Measurements from ENCODE around the gene ACSS1.

The ACSS1 gene

GRCh38 chr20:24980291-24981053 lies 77.5 kb downstream of the ACSS1 start:
- no peak for DNase-seq (ENCODE audit: low read depth in 2 of 2, low spot score in 1 of 2)

DNA sequence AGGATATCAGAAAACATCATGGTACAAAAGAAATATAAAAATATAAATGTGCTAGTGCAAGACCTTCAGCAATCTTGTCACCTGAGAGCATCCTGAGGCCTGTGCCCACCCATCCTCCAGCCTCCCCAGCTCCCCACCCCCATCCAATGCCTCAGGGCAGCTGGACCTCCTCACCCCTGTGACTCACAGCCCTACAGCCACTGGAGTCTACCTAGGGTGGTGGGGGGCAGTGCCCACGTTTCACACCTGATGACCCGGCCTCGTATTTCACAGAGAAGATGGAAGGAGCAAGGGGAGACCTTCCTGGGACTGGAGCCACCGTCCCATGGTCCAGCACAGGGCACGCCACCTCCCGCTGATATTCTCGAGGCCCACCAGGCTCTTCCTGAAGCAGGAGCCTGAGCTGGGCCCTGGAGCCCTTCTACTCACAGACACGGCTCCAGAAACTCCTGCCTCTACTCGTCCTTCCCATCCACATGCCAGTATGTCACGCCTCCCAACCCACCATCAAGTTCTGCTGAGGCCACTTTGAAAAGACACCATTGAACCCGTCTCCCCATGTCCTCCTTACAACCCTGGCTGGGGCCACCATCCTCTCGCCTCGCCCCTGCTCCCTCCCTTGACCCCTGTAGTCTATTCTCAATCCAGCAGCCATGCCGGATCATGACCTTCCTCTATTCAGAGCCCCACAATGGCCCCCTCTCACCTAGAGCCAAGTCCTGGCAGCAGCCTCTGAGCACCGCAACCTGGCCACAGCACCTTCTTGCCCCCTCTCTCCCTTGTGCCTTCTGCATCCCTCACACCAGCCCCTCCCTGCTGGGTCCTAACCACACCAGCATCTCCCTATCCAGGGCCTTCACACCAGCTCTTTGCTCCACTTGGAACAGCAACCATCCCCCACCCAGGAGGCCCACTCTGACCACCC lies 78.6 kb downstream of the ACSS1 start:
- DNase-seq (ENCODE audit: low read depth in 2 of 2, low spot score in 1 of 2), result no peak

- no peak for DNase-seq (ENCODE audit: low read depth in 2 of 2, low spot score in 1 of 2)
Observed at GRCh38 chr20:24978513-24978912, 79.4 kb downstream of the ACSS1 start.

DNA sequence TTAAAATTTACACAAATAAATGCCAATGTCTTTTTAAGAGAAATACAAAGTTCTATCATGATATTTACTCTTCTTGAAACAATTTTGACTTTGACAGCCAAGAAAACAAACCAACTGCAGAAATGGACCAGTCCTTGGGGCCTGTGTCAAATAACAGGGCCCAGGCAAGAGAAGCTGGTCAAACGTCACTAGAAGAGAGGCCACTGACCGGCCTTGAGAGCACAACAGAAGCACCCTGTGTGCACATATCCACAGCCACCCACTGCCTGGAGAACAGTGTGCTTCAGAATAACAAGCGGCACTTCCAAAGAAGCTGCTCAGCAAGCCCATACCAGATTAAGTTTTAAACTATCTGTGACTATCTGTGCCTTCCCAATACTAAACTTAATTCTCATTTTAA lies 80.1 kb downstream of the ACSS1 start:
- no peak for DNase-seq (ENCODE audit: low read depth in 2 of 2, low spot score in 1 of 2)

DNA sequence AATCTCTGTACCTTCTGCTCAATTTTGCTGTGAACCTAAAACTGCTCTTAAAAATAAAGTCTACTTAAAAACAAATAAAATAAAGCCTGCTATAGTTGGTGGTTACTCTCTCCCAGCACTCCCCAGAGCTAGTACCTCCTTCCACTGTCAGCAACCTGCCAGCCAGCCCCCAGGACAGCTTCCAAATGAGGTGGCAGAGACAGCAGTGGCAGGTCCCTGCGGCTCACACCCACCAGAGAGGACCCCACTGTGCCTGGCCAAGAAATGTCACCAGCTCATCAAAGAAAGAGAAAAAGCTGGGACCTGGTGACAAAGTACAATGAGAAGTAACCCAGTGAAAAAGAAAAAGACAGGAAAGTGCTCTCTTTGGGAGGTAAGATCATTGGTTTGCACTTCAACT lies 80.6 kb downstream of the ACSS1 start:
- no peak for DNase-seq (ENCODE audit: low read depth in 2 of 2, low spot score in 1 of 2)

- no peak for DNase-seq (ENCODE audit: low read depth in 2 of 2, low spot score in 1 of 2)
Observed at GRCh38 chr20:24972341-24972740, 85.6 kb downstream of the ACSS1 start.

GRCh38 chr20:24971376-24972101 lies 86.4 kb downstream of the ACSS1 start:
- DNase-seq (ENCODE audit: low read depth in 2 of 2, low spot score in 1 of 2), result no peak

GRCh38 chr20:24970754-24971153 lies 87.2 kb downstream of the ACSS1 start:
- no peak for DNase-seq (ENCODE audit: low read depth in 2 of 2, low spot score in 1 of 2)

- DNase-seq (ENCODE audit: low read depth in 2 of 2, low spot score in 1 of 2), result no peak
Observed at GRCh38 chr20:24970030-24970553, 87.8 kb downstream of the ACSS1 start.

- DNase-seq (ENCODE audit: low read depth in 2 of 2, low spot score in 1 of 2), result no peak
Observed at GRCh38 chr20:24969186-24970029, 88.5 kb downstream of the ACSS1 start.

DNA sequence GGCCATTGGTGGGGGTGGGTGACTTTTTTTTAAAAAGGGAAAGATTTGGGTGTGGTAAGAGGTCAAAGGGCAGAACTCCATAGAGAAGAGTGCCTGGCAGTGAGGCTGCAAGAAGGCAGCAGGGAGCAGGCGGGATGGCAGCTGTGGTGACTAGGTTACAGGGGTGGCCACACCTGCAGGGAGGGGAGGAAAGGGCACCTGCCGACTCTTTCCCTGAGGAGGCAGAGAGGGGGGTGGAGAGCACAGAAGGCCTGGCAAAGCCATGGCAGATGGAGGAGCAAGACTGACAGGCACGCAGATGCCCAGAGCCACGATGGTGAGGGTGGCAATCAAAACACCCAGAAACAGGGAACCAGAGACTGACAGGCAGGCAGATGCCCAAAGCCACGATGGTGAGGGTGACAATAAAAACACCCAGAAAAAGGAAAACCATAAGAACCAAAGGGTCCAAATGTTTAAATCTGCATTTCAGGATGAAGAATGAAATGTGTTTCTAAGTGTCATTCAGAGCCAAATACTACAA lies 89.6 kb downstream of the ACSS1 start:
- DNase-seq (ENCODE audit: low read depth in 2 of 2, low spot score in 1 of 2), result no peak

DNA sequence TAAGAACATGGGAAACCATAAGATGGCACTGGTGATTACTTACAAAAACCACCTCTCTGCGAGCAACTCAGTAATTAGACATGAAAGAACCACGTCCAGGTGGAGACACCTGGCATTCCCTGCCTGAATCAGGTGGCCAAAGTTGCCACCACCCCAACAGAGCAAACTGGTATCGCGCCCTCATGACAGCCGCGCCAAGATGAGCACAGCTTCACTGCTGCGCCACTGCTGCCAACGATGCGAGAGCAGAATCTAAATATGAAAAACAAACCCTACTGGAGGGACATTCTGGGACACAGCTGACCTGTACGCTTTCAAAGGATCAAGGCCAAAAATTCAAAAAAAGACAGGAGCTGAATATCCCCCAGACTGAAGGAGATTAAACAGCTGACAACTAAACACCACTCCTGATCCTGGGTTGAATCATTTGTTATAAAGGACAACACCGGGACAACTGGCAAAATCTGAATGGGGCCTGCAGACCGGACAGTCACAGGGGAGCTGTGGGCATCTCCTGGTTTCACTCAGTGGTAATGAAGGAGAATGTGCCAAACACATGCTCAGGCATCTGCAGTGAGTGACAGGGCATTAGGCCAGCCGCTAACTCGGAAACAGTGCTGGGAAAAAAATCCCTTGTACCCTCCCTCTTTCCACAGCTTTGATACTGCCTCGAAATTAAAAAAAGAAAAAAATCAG lies 91.5 kb downstream of the ACSS1 start:
- DNase-seq (ENCODE audit: low read depth in 2 of 2, low spot score in 1 of 2), result no peak

DNA sequence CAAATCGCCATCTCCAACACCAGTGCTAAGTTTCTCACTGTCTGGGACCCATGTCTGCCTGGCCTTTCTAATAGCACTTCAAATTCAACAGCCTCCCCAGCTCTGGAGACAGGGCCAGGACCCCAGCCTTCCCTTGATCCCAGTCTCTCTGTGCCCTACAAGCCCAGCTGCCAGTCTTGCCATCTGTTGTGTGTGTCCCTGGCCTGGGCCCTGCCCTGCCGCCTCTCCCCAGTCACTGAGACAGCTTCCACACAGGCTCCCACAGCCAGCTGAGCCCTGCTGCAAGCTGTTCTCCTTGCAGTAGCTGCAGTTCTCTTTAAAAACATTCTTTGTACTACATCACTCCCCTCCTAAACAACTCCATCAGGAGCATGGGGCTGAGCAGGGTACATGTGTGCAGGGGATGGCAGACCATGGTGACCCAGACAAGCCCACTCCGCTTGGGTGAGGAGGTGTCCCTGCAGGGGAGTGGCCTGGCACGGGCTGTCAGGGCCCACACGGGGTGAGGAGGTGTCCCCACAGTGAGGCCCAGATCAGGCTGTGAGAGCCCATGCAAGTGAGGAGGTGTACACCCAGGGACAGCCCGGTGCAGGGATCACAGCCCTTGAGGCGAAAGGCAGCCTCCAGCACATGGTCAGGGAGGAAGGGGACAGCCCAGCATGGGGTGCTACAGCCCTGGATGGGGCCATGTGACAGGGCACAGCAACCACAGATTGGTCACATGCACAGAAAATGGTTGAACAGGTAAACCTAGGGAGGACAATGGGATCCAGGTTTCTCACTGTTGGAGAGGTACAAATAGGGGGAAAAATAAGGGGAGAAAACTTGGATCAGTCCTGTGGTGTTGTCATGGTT lies 92.6 kb downstream of the ACSS1 start:
- DNase-seq (ENCODE audit: low read depth in 2 of 2, low spot score in 1 of 2), result no peak

DNA sequence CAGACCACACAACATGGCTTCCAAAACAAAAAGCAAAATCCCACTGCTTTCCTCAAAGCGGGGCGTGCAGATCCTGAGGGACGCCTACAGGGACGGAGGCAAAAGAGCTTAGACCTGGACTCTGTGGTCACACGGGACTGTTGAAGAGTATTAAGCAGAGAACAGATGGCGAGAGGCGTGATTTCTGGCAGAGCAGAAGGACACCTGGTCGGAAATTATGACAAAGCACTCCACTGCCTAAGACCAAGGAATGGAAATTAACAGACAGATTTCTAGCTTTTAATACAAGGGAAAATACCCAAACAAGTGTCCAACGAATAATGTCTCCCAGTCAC lies 93.5 kb downstream of the ACSS1 start:
- DNase-seq (ENCODE audit: low read depth in 2 of 2, low spot score in 1 of 2), result no peak

DNA sequence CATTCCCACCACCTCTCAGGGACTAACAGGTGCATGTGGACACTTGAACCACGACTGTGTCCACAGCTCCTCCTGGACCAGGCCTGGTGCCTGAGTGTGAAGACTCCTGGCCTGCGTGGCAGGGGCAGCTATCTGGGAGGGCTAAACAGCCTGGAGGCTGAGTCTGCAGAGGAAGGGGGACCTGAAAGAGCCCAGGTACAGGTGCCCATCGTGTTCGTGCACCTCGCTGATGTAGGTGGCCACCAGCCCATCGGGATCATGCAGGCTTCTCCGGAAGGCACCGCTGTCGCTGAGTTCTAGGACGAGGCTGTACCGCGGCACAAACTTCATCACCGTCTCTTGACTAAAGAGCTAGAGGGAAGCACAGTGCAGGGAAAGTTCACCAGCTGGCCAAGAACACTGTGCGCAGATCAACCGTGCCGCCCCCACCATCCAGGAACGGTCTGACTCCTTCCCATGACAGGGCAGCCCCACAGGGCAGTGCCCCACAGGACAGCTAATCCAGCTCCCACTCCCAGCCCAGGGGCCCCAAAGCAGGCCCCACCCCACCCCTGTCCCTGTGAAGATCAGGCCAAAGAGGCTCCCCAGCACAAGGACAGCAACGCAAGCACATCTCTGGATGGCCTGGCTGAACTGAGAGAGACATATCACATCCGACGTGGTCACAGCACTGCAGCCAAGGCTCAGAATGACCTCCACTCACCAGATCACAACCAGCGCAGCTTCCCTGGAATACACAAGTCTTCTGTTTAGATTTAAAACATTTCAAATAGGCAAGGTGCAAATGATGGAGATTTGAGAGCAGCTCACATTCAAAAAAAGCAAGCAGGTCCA lies 94.0 kb downstream of the ACSS1 start:
- DNase-seq (ENCODE audit: low read depth in 2 of 2, low spot score in 1 of 2), result no peak

- DNase-seq (ENCODE audit: low read depth in 2 of 2, low spot score in 1 of 2), result no peak
Observed at GRCh38 chr20:24962510-24962909, 95.4 kb downstream of the ACSS1 start.

- no peak for DNase-seq (ENCODE audit: low read depth in 2 of 2, low spot score in 1 of 2)
Observed at GRCh38 chr20:24962182-24962492, 95.8 kb downstream of the ACSS1 start.
